K562 (cell line): Measurements from ENCODE around the gene NEIL1. TPM values are rescaled to one million over a fixed set of nuclear protein-coding genes. Genes with fewer than 3 reads are reported as not detected.

ENCODE experiments used
- ATAC-seq: fragments of 200-7000 bp; cut with Tn5 transposase; 3 replicates; pipeline ENCODE4 v1.9.1; 2020; ENCODE audit warnings: moderate library complexity
- BruUV-seq: library from RNA; stranded (reverse); fragments of 400-500 nt; replicated peaks from 2 replicates; lab custom pipeline; 2021; lab: Mats Ljungman, UMichigan
- CTCF ChIA-PET: fragments of 300-600 bp; formaldehyde crosslinking; extraction: SDS; loops from one replicate; lab custom pipeline; 2021; ENCODE audit warnings: low intra/inter-chr PET ratio; lab: Yijun Ruan, JAX
- POLR2A ChIA-PET: fragments of 300-600, 350-650 bp; sonication (Branson Sonifier 250); formaldehyde crosslinking; extraction: SDS; loops from one replicate; lab custom pipeline; 2021; ENCODE audit warnings: antibody characterized with exemption, inconsistent platforms; lab: Yijun Ruan, JAX
- DNase-seq, 4 experiments: peaks; one replicate each; pipeline versions ENCODE4 v3.0.0 to v3.0.0-alpha.2; 2011 to 2018; ENCODE audit warnings: low spot score in 3 of 4, mixed read lengths in 3 of 4; ENCODE audit errors: extremely low read depth in 1 of 4
- FAIRE-seq: peaks from 2 replicates; lab custom pipeline; 2011; peaks lifted over from hg19 to GRCh38; lab: Jason Lieb, UNC
- H2AFZ ChIP-seq: 2 replicates; pipeline ENCODE4 v1.6.0; 2011; ENCODE audit warnings: low read depth, low read length, control low read depth, inconsistent platforms
- H3K27ac ChIP-seq: fragments of 200-600 bp; 3 replicates; pipeline ENCODE4 v1.8.0; 2011; ENCODE audit warnings: low read depth, mild to moderate bottlenecking, control low read depth, inconsistent platforms, low read length, moderate library complexity, mixed read lengths; ENCODE audit errors: extremely low read depth
- H3K27me3 ChIP-seq, 2 experiments: fragments of 300-600 bp in 1 of 2; 2 replicates in 1 of 2; 3 replicates in 1 of 2; pipeline versions ENCODE4 v1.6.0 to v1.8.0; 2011; ENCODE audit warnings: inconsistent platforms in 2 of 2, low read length in 2 of 2, mild to moderate bottlenecking in 1 of 2, mixed read lengths in 1 of 2, moderate library complexity in 1 of 2; ENCODE audit not compliant: control insufficient read depth in 2 of 2, insufficient read depth in 2 of 2
- H3K36me3 ChIP-seq: fragments of 300-600 bp; 3 replicates; pipeline ENCODE4 v1.8.0; 2011; ENCODE audit warnings: mild to moderate bottlenecking, low read length, inconsistent platforms; ENCODE audit not compliant: control insufficient read depth, insufficient read depth
- H3K4me1 ChIP-seq, 2 experiments: fragments of 200-600 bp in 1 of 2; replicated peaks in 1 of 2; 2 replicates in 1 of 2; 3 replicates in 1 of 2; pipeline versions ENCODE4 v1.5.1 to v1.8.0; 2011; ENCODE audit warnings: inconsistent platforms in 2 of 2, low read length in 2 of 2, mild to moderate bottlenecking in 1 of 2, mixed read lengths in 1 of 2, moderate library complexity in 1 of 2; ENCODE audit not compliant: control insufficient read depth in 2 of 2, insufficient read depth in 2 of 2
- H3K4me2 ChIP-seq: 2 replicates; pipeline ENCODE4 v1.6.1; 2011; ENCODE audit warnings: low read length, control low read depth, inconsistent platforms, mixed read lengths; ENCODE audit not compliant: insufficient read depth
- H3K4me3 ChIP-seq: fragments of 200-600 bp; sonication (generic), shearing (Covaris generic); 2 replicates; pipeline ENCODE4 v1.5.1; 2016; ENCODE audit warnings: control low read depth, inconsistent platforms
- H3K79me2 ChIP-seq: fragments of 200-600 bp; 3 replicates; pipeline ENCODE4 v1.8.0; 2011; ENCODE audit warnings: low read length, inconsistent platforms; ENCODE audit not compliant: control insufficient read depth, insufficient read depth
- H3K9ac ChIP-seq, 2 experiments: 2 replicates each; pipeline versions ENCODE4 v1.6.0 to v1.6.1; 2011; ENCODE audit warnings: low read depth in 2 of 2, low read length in 2 of 2, control low read depth in 1 of 2, inconsistent platforms in 1 of 2, mild to moderate bottlenecking in 1 of 2, mixed read lengths in 1 of 2; ENCODE audit not compliant: insufficient read depth in 1 of 2
- H3K9me1 ChIP-seq: one replicate; pipeline ENCODE4 v1.6.0; 2011; ENCODE audit warnings: inconsistent platforms, mild to moderate bottlenecking, low read length, moderate library complexity; ENCODE audit not compliant: control insufficient read depth, insufficient read depth
- H3K9me3 ChIP-seq: replicated peaks from 2 replicates; pipeline ENCODE4 v1.5.1; 2011; ENCODE audit warnings: low read depth, low read length, inconsistent platforms; ENCODE audit not compliant: control insufficient read depth, insufficient read depth
- H4K20me1 ChIP-seq: replicated peaks from 2 replicates; pipeline ENCODE4 v1.6.1; 2011; ENCODE audit warnings: low read length, inconsistent platforms, mixed read lengths; ENCODE audit not compliant: control insufficient read depth, insufficient read depth
- CEBPB ChIP-seq: fragments of 450-650 bp; IDR thresholded peaks from 2 replicates; pipeline ENCODE4 v1.6.1; 2016; ENCODE audit warnings: missing genetic modification characterization, missing compliant biosample characterization
- GATAD2A ChIP-seq: fragments of 450-650 bp; IDR thresholded peaks from 2 replicates; pipeline ENCODE4 v1.6.1; 2017
- L3MBTL2 ChIP-seq: fragments of 450-650 bp; IDR thresholded peaks from 2 replicates; pipeline ENCODE4 v1.6.1; 2016; ENCODE audit warnings: mild to moderate bottlenecking, moderate library complexity
- NONO ChIP-seq, 2 experiments: fragments of 200-400 bp in 1 of 2; fragments of 450-650 bp in 1 of 2; formaldehyde crosslinking in 1 of 2; IDR thresholded peaks; 2 replicates each; pipeline ENCODE4 v1.6.1; 2017; ENCODE audit warnings: low read depth in 2 of 2, mild to moderate bottlenecking in 2 of 2, moderate library complexity in 2 of 2, low read length in 1 of 2
- PTBP1 ChIP-seq: fragments of 200-400 bp; formaldehyde crosslinking; IDR thresholded peaks from 2 replicates; pipeline ENCODE4 v1.6.1; 2017; ENCODE audit warnings: low read depth, low read length
- SIN3A ChIP-seq, 2 experiments: fragments of 150-350 bp in 1 of 2; IDR thresholded peaks; 2 replicates each; pipeline ENCODE4 v1.6.1; 2011 to 2016; ENCODE audit warnings: borderline replicate concordance in 2 of 2, low read depth in 2 of 2, low read length in 2 of 2, mild to moderate bottlenecking in 2 of 2, moderate library complexity in 2 of 2; ENCODE audit not compliant: control insufficient read depth in 1 of 2
- ZC3H11A ChIP-seq: IDR thresholded peaks from 2 replicates; pipeline ENCODE4 v1.6.1; 2012; ENCODE audit warnings: low read depth, low read length, improper control_type of control experiment
- ZNF12 ChIP-seq: sonication (generic); formaldehyde crosslinking; IDR thresholded peaks from 2 replicates; pipeline ENCODE4 v1.4.0; 2020; ENCODE audit warnings: mild to moderate bottlenecking, missing genetic modification reagents
- ZNF121 ChIP-seq: sonication (generic); formaldehyde crosslinking; conservative IDR thresholded peaks from 2 replicates; pipeline ENCODE4 v1.8.0; 2022; ENCODE audit warnings: missing genetic modification reagents
- ZNF146 ChIP-seq: IDR thresholded peaks from one replicate; pipeline ENCODE4 v1.6.1; 2018; ENCODE audit warnings: missing compliant biosample characterization; ENCODE audit not compliant: unreplicated experiment
- ZNF780A ChIP-seq: fragments of 250-450 bp; sonication (Bioruptor Pico); IDR thresholded peaks from 2 replicates; pipeline ENCODE4 v1.5.0; 2021; ENCODE audit warnings: mild to moderate bottlenecking
- WGBS: fragments of 100-300 bp; shearing (Covaris generic); methylation state at CpG from one replicate; pipeline ENCODE4 v1.1.6; 2016; ENCODE audit warnings: low coverage, mixed read lengths; ENCODE audit not compliant: insufficient coverage; ENCODE audit errors: missing lambda C conversion rate; 5-methylcytosine and 5-hydroxymethylcytosine counted together
- in situ Hi-C: fragments of 300-500 bp; cut with MboI; formaldehyde crosslinking; loops from 4 replicates; pipeline ENCODE4 v1.15.0; 2018; ENCODE audit warnings: inconsistent platforms, mixed read lengths
- intact Hi-C: fragments of 100-400 bp; cut with micrococcal nuclease; formaldehyde crosslinking; loops from 2 replicates; pipeline ENCODE4 v1.14.2; 2022
- polyA plus RNA-seq, 8 experiments: library from polyadenylated mRNA; depleted of rRNA in 4 of 8; stranded (reverse) in 5 of 8; unstranded in 3 of 8; fragments of >200 nt; fragmentation: Nextera tagmentation in 2 of 8; fragmentation: Illumina TruSeq in 1 of 8; extraction: Ambion mirVana in 2 of 8; extraction: Trizol in 1 of 8; gene quantifications; 2 replicates each; pipeline versions ENCODE4 v1.2.1 to v1.2.3, GENCODE V29; 2011 to 2014; ENCODE audit warnings: inconsistent platforms in 1 of 8, missing spikeins in 1 of 8
- total RNA-seq, 7 experiments: library from RNA; depleted of rRNA in 6 of 7; stranded (reverse); fragments of >200 nt in 6 of 7; fragmentation: Illumina TruSeq in 2 of 7; extraction: Trizol in 2 of 7; gene quantifications; 2 replicates each; pipeline versions ENCODE4 v1.2.1 to v1.2.3, GENCODE V29; 2011 to 2021; ENCODE audit warnings: low replicate concordance in 1 of 7
- TF ChIP-seq, protein P1 (sequence below): sonication (generic); formaldehyde crosslinking; IDR thresholded peaks from 2 replicates; pipeline ENCODE4 v1.8.0; 2022; ENCODE audit warnings: mild to moderate bottlenecking, missing genetic modification reagents
- TF ChIP-seq, protein P2 (sequence below): fragments of 150-350 bp; IDR thresholded peaks from 2 replicates; pipeline ENCODE4 v1.6.1; 2014; ENCODE audit warnings: low read depth, mild to moderate bottlenecking, low read length, borderline replicate concordance

Gene NEIL1
- total and polyA plus RNA-seq, 9 of the 15 experiments (the other 6 are each of a cell fraction or from before 2014, with no cell fraction given), result 0.14 to 4.3 (median 2.4) TPM

DNA sequence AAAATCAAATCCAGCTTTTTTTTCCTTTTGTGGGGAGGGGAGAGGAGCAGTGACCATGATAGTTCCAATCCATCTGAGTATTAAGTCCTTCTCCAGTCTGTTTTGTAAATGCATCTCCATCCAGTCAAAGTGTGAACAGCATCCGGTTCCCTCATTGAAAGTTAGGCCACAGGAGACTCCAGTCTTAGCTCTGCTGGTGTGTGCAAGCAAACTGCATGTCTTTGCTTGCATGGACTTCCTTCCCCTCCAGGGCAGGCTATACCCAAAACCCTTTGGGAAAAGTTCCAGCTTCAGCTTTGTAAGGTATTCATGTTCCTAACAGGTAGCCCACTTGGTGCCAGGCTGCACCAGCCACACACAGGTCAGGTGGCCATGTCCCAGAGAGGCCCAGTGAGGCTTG is 24.6 kb downstream of the NEIL1 start (continued):
- no peak for TF ChIP-seq PTBP1
- TF ChIP-seq ZNF146 (CRISPR knock-in tag), result no peak
- no peak for TF ChIP-seq NONO (IDR thresholded peaks at IDR 0.05; ENCODE audit: low read depth in 2 of 2, low read length in 1 of 2)
- TF ChIP-seq CEBPB (tag), result no peak
- TF ChIP-seq, all 486 proteins: peak for 0

DNA sequence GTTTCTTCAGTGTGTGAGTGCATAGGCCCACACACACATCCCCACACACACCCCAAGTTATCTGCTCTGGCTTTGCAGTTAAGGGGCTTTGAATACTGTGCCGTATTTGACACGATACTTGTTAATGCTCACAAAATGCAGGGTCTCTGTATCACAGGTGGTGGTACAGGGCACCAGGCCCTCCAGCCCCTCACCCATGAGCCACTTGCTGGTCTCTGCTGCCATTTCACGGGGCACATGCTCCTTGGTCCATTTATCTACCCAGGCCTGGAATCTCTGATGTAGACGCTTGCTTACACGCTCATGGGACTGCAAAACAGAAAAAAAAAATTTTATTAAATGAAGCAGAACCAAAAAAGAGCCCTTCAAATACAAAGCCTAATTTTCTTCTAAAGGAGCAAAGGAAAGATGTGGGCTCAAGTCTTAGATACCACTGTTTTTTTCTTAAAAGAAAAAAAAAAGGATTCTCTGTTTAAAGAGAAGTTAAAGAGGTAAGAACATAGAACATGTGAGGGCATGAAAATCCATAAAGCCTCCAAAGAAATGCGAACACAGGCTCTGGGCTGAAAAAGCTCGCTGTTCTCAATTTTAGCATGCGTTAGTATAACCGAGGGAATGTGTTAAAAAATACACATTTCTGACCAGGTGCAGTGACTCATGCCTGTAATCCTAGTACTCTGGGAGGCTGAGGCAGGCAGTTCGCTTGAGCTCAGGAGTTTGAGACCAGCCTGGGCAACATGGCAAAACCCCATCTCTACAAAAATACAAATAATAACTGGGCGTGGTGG is 25.3 kb downstream of the NEIL1 start:
- Histone ChIP-seq H3K27me3 (no peaks in the 10 kb centered on the region), H3K4me1 (peaks cover 11 to 14% of the 10 kb centered on the region in 2 experiments; a peak in 4 of 5 replicates), H3K36me3 (peaks cover 77% of the 10 kb centered on the region), H3K9ac (no peak overlapping the region), H2AFZ (no peak overlapping the region), H3K9me1 (peaks cover 4% of the 10 kb centered on the region), H3K27ac (no peak overlapping the region), H3K4me2 (no peak overlapping the region), H3K4me3 (no peak overlapping the region), H4K20me1 (peaks cover 10% of the 10 kb centered on the region), H3K79me2 (peaks cover 25% of the 10 kb centered on the region), H3K9me3 (no peaks in the 10 kb centered on the region)
- BruUV-seq, result no TSS peak
- intact Hi-C loops (no loop called here), in situ Hi-C loops (no loop called here)
- ChIA-PET POLR2A (interaction anchor here (1.1 kb wide), 1 partner anchor 12 kb away, joined by 3 read pairs; no protein-coding TSS in a partner anchor), CTCF (no interaction called here)
- ATAC-seq (no peak), DNase-seq (no peak), FAIRE-seq (no peak)
- no peak for TF ChIP-seq ZNF12
- no peak for TF ChIP-seq ZNF121 (CRISPR knock-in tag)
- TF ChIP-seq ZC3H11A, result no peak
- no peak for TF ChIP-seq SIN3A (IDR thresholded peaks at IDR 0.05; ENCODE audit: borderline replicate concordance in 2 of 2, control insufficient read depth in 1 of 2, low read depth in 2 of 2, low read length in 2 of 2)
- TF ChIP-seq, protein P1, sequence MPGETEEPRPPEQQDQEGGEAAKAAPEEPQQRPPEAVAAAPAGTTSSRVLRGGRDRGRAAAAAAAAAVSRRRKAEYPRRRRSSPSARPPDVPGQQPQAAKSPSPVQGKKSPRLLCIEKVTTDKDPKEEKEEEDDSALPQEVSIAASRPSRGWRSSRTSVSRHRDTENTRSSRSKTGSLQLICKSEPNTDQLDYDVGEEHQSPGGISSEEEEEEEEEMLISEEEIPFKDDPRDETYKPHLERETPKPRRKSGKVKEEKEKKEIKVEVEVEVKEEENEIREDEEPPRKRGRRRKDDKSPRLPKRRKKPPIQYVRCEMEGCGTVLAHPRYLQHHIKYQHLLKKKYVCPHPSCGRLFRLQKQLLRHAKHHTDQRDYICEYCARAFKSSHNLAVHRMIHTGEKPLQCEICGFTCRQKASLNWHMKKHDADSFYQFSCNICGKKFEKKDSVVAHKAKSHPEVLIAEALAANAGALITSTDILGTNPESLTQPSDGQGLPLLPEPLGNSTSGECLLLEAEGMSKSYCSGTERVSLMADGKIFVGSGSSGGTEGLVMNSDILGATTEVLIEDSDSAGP (CRISPR knock-in tag), result no peak
- TF ChIP-seq ZNF780A (CRISPR knock-in tag), result no peak
- TF ChIP-seq, protein P2, sequence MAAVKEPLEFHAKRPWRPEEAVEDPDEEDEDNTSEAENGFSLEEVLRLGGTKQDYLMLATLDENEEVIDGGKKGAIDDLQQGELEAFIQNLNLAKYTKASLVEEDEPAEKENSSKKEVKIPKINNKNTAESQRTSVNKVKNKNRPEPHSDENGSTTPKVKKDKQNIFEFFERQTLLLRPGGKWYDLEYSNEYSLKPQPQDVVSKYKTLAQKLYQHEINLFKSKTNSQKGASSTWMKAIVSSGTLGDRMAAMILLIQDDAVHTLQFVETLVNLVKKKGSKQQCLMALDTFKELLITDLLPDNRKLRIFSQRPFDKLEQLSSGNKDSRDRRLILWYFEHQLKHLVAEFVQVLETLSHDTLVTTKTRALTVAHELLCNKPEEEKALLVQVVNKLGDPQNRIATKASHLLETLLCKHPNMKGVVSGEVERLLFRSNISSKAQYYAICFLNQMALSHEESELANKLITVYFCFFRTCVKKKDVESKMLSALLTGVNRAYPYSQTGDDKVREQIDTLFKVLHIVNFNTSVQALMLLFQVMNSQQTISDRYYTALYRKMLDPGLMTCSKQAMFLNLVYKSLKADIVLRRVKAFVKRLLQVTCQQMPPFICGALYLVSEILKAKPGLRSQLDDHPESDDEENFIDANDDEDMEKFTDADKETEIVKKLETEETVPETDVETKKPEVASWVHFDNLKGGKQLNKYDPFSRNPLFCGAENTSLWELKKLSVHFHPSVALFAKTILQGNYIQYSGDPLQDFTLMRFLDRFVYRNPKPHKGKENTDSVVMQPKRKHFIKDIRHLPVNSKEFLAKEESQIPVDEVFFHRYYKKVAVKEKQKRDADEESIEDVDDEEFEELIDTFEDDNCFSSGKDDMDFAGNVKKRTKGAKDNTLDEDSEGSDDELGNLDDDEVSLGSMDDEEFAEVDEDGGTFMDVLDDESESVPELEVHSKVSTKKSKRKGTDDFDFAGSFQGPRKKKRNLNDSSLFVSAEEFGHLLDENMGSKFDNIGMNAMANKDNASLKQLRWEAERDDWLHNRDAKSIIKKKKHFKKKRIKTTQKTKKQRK, result no peak
- TF ChIP-seq GATAD2A, result no peak
- no peak for TF ChIP-seq L3MBTL2
- WGBS, result 90% methylated on average over 11 of the region's 11 CpGs
